H1 (cell line): ENCODE results near the gene PFKFB3. TPM values are rescaled to one million over a fixed set of nuclear protein-coding genes. Genes with fewer than 3 reads are reported as not detected.

Experiments
- CTCF ChIA-PET: fragments of 300-600 bp; sonication (Branson Sonifier 250); formaldehyde crosslinking; loops from one replicate; lab custom pipeline; 2021; ENCODE audit not compliant: partially characterized antibody; lab: Charles Lee
- POLR2A ChIA-PET: fragments of 300-600 bp; sonication (Branson Sonifier 250); formaldehyde crosslinking; loops from one replicate; lab custom pipeline; 2021; ENCODE audit warnings: inconsistent platforms; ENCODE audit not compliant: partially characterized antibody; lab: Charles Lee
- DNase-seq, 2 experiments: peaks; one replicate each; pipeline versions ENCODE4 v3.0.0 to v3.0.0-alpha.2; 2010 to 2022; ENCODE audit warnings: low spot score in 2 of 2, low read depth in 1 of 2, mixed read lengths in 1 of 2
- FAIRE-seq: peaks from 2 replicates; lab custom pipeline; 2011; peaks lifted over from hg19 to GRCh38; lab: Jason Lieb, UNC
- H2AFZ ChIP-seq: 2 replicates; pipeline ENCODE4 v1.8.1; 2012; ENCODE audit warnings: low read length, inconsistent platforms
- H2AK5ac ChIP-seq: 2 replicates; pipeline ENCODE4 v1.6.1; 2013; ENCODE audit warnings: low read depth, low read length
- H2BK120ac ChIP-seq: replicated peaks from 2 replicates; pipeline ENCODE3; 2013; ENCODE audit warnings: low read depth, low read length, inconsistent platforms
- H2BK12ac ChIP-seq: 2 replicates; pipeline ENCODE4 v1.6.1; 2013; ENCODE audit warnings: low read depth, low read length
- H2BK15ac ChIP-seq: 2 replicates; pipeline ENCODE4 v1.6.1; 2013; ENCODE audit warnings: low read length
- H2BK20ac ChIP-seq: 2 replicates; pipeline ENCODE4 v1.6.1; 2013; ENCODE audit warnings: low read length
- H2BK5ac ChIP-seq: 2 replicates; pipeline ENCODE4 v1.6.1; 2013; ENCODE audit warnings: low read depth, low read length
- H3K14ac ChIP-seq: 2 replicates; pipeline ENCODE4 v1.6.1; 2013; ENCODE audit warnings: inconsistent platforms; ENCODE audit not compliant: insufficient read length
- H3K18ac ChIP-seq: 2 replicates; pipeline ENCODE4 v1.6.1; 2013; ENCODE audit warnings: low read length; ENCODE audit errors: extremely low read depth
- H3K23ac ChIP-seq: 2 replicates; pipeline ENCODE4 v1.6.1; 2013; ENCODE audit warnings: inconsistent platforms; ENCODE audit not compliant: insufficient read length
- H3K23me2 ChIP-seq: 2 replicates; pipeline ENCODE4 v1.6.1; 2013; ENCODE audit warnings: low read depth, low read length
- H3K27ac ChIP-seq: 2 replicates; pipeline ENCODE4 v1.6.1; 2011; ENCODE audit warnings: low read depth, low read length, inconsistent platforms
- H3K27me3 ChIP-seq, 4 experiments: replicated peaks in 1 of 4; 1 replicate in 1 of 4; 2 replicates in 3 of 4; pipeline versions ENCODE4 v1.6.1 to v1.8.1; 2011 to 2013; ENCODE audit warnings: low read length in 3 of 4, mild to moderate bottlenecking in 3 of 4, inconsistent platforms in 2 of 4, mixed read lengths in 2 of 4, moderate library complexity in 1 of 4; ENCODE audit not compliant: control insufficient read depth in 3 of 4, insufficient read depth in 3 of 4; ENCODE audit errors: extremely low read depth in 1 of 4
- H3K36me3 ChIP-seq, 4 experiments: 2 replicates each; pipeline versions ENCODE4 v1.6.1 to v1.8.1; 2011 to 2013; ENCODE audit warnings: mild to moderate bottlenecking in 4 of 4, low read length in 3 of 4, moderate library complexity in 2 of 4, control low read depth in 1 of 4, inconsistent platforms in 1 of 4; ENCODE audit not compliant: insufficient read depth in 4 of 4, control insufficient read depth in 2 of 4
- H3K4ac ChIP-seq: replicated peaks from 2 replicates; pipeline ENCODE3; 2013; ENCODE audit warnings: low read length, low read depth, mixed read lengths, inconsistent platforms; ENCODE audit not compliant: insufficient read length
- H3K4me1 ChIP-seq, 4 experiments: replicated peaks in 1 of 4; 1 replicate in 1 of 4; 2 replicates in 3 of 4; pipeline versions ENCODE4 v1.6.1 to v1.8.1; 2011 to 2013; ENCODE audit warnings: low read length in 3 of 4, inconsistent platforms in 2 of 4, mixed read lengths in 1 of 4; ENCODE audit not compliant: insufficient read depth in 4 of 4, control insufficient read depth in 3 of 4
- H3K4me2 ChIP-seq, 2 experiments: 2 replicates each; pipeline versions ENCODE4 v1.6.1 to v1.8.1; 2011 to 2013; ENCODE audit warnings: low read depth in 2 of 2, low read length in 2 of 2, control low read depth in 1 of 2, inconsistent platforms in 1 of 2, mild to moderate bottlenecking in 1 of 2; ENCODE audit not compliant: insufficient read depth in 1 of 2
- H3K4me3 ChIP-seq, 4 experiments: fragments of 200-600, 300-600 bp in 1 of 4; sonication (generic), shearing (Covaris generic), sonication (Bioruptor Twin) in 1 of 4; 2 replicates each; pipeline versions ENCODE4 v1.5.1 to v1.8.1; 2011 to 2016; ENCODE audit warnings: low read length in 4 of 4, low read depth in 3 of 4, control low read depth in 2 of 4, inconsistent platforms in 2 of 4, mild to moderate bottlenecking in 2 of 4, mixed read lengths in 1 of 4, moderate library complexity in 1 of 4; ENCODE audit not compliant: insufficient read depth in 2 of 4; ENCODE audit errors: extremely low read depth in 1 of 4
- H3K56ac ChIP-seq: replicated peaks from 2 replicates; pipeline ENCODE3; 2013; ENCODE audit warnings: low read depth, mild to moderate bottlenecking, mixed read lengths, low read length, inconsistent platforms; ENCODE audit not compliant: insufficient read length
- H3K79me1 ChIP-seq: 2 replicates; pipeline ENCODE4 v1.6.1; 2013; ENCODE audit warnings: low read depth, low read length, control low read depth
- H3K79me2 ChIP-seq, 2 experiments: 2 replicates each; pipeline versions ENCODE4 v1.6.1 to v1.8.1; 2012 to 2013; ENCODE audit warnings: low read length in 2 of 2, mild to moderate bottlenecking in 2 of 2, inconsistent platforms in 1 of 2; ENCODE audit not compliant: insufficient read depth in 2 of 2, control insufficient read depth in 1 of 2
- H3K9ac ChIP-seq, 4 experiments: replicated peaks in 1 of 4; 1 replicate in 1 of 4; 2 replicates in 3 of 4; pipeline versions ENCODE4 v1.6.1 to v1.8.1; 2011 to 2013; ENCODE audit warnings: low read depth in 3 of 4, low read length in 3 of 4, control low read depth in 2 of 4, mild to moderate bottlenecking in 2 of 4, moderate library complexity in 2 of 4, inconsistent platforms in 1 of 4; ENCODE audit errors: extremely low read depth in 1 of 4
- H3K9me3 ChIP-seq, 2 experiments: 2 replicates each; pipeline versions ENCODE4 v1.6.1 to v1.8.1; 2012 to 2013; ENCODE audit warnings: mild to moderate bottlenecking in 2 of 2, moderate library complexity in 2 of 2, control low read depth in 1 of 2, inconsistent platforms in 1 of 2, low read depth in 1 of 2, low read length in 1 of 2, mixed read lengths in 1 of 2; ENCODE audit not compliant: insufficient read depth in 2 of 2
- H4K20me1 ChIP-seq, 2 experiments: replicated peaks in 1 of 2; 2 replicates each; pipeline versions ENCODE3 to v1.8.1; 2011 to 2013; ENCODE audit warnings: inconsistent platforms in 2 of 2, low read length in 2 of 2, mild to moderate bottlenecking in 1 of 2; ENCODE audit not compliant: insufficient read depth in 2 of 2, control insufficient read depth in 1 of 2
- H4K5ac ChIP-seq: 2 replicates; pipeline ENCODE4 v1.6.1; 2013; ENCODE audit warnings: low read length, low read depth, mixed read lengths, inconsistent platforms; ENCODE audit not compliant: insufficient read length
- H4K8ac ChIP-seq: 2 replicates; pipeline ENCODE4 v1.8.0; 2013; ENCODE audit warnings: mild to moderate bottlenecking, moderate library complexity, low read length, inconsistent platforms; ENCODE audit not compliant: insufficient read depth; ENCODE audit errors: extremely low read depth
- H4K91ac ChIP-seq: replicated peaks from 2 replicates; pipeline ENCODE3; 2013; ENCODE audit warnings: low read length, mixed read lengths, inconsistent platforms; ENCODE audit not compliant: insufficient read length
- ATF3 ChIP-seq: IDR thresholded peaks from 2 replicates; pipeline ENCODE4 v1.6.1; 2011; ENCODE audit warnings: low read depth, mild to moderate bottlenecking, low read length; ENCODE audit not compliant: insufficient read depth
- CBX8 ChIP-seq: fragments of 300-800, 300-1000 bp; sonication (generic); IDR thresholded peaks from 2 replicates; pipeline ENCODE4 v1.7.1; 2016; ENCODE audit warnings: low read depth, low read length, borderline replicate concordance
- EZH2 ChIP-seq: fragments of 200-600 bp; sonication (generic); IDR thresholded peaks from 2 replicates; pipeline ENCODE4 v1.7.1; 2012; ENCODE audit warnings: low read depth, mild to moderate bottlenecking, moderate library complexity, low read length, inconsistent platforms; ENCODE audit not compliant: severe bottlenecking
- GTF2F1 ChIP-seq: IDR thresholded peaks from 2 replicates; pipeline ENCODE4 v1.6.1; 2012; ENCODE audit warnings: low read depth, low read length, improper control_type of control experiment, borderline replicate concordance
- HDAC2 ChIP-seq, 2 experiments: fragments of 300-600 bp in 1 of 2; sonication (generic) in 1 of 2; IDR thresholded peaks; 2 replicates each; pipeline ENCODE4 v1.6.1; 2011 to 2012; ENCODE audit warnings: low read depth in 2 of 2, low read length in 2 of 2, mild to moderate bottlenecking in 2 of 2, moderate library complexity in 2 of 2, borderline replicate concordance in 1 of 2, inconsistent platforms in 1 of 2
- JUN ChIP-seq: IDR thresholded peaks from 2 replicates; pipeline ENCODE4 v1.6.1; 2011; ENCODE audit warnings: low read depth, mild to moderate bottlenecking, improper control_type of control experiment, low read length
- RFX5 ChIP-seq: IDR thresholded peaks from 2 replicates; pipeline ENCODE4 v1.6.1; 2011; ENCODE audit warnings: low read depth, low read length, improper control_type of control experiment, borderline replicate concordance
- SAP30 ChIP-seq: fragments of 300-600 bp; sonication (generic); IDR thresholded peaks from 2 replicates; pipeline ENCODE4 v1.7.1; 2012; ENCODE audit warnings: low read length, moderate library complexity, mild to moderate bottlenecking, inconsistent platforms; ENCODE audit not compliant: insufficient read depth, insufficient replicate concordance
- SIN3A ChIP-seq, 2 experiments: IDR thresholded peaks in 1 of 2; conservative IDR thresholded peaks in 1 of 2; 2 replicates each; pipeline ENCODE4 v1.6.1; 2011 to 2012; ENCODE audit warnings: low read length in 2 of 2, improper control_type of control experiment in 1 of 2, low read depth in 1 of 2, mild to moderate bottlenecking in 1 of 2
- USF2 ChIP-seq: IDR thresholded peaks from 2 replicates; pipeline ENCODE4 v1.6.1; 2011; ENCODE audit warnings: low read length, improper control_type of control experiment
- WGBS, 2 experiments: shearing (Covaris generic) in 1 of 2; methylation state at CpG; one replicate each; pipeline versions ENCODE4 v1.1.6 to v1.1.7; 2013 to 2015; ENCODE audit warnings: low lambda C conversion rate in 2 of 2, mixed read lengths in 2 of 2, inconsistent platforms in 1 of 2, low coverage in 1 of 2, missing lambda C conversion rate in 1 of 2; ENCODE audit not compliant: insufficient replicate concordance in 2 of 2, insufficient coverage in 1 of 2, insufficient read length in 1 of 2; ENCODE audit errors: extremely low coverage in 1 of 2, missing lambda C conversion rate in 1 of 2; 5-methylcytosine and 5-hydroxymethylcytosine counted together
- polyA plus RNA-seq, 7 experiments: library from polyadenylated mRNA; depleted of rRNA in 3 of 7; stranded (reverse) in 5 of 7; unstranded in 2 of 7; fragments of >200 nt in 5 of 7; fragments of 200-250 nt in 2 of 7; gene quantifications; 1 replicate in 5 of 7; 2 replicates in 1 of 7; 4 replicates in 1 of 7; pipeline versions ENCODE4 v1.2.1 to v1.2.3, GENCODE V29; 2011 to 2013; ENCODE audit warnings: missing spikeins in 2 of 7, mixed read lengths in 2 of 7
- total RNA-seq: library from RNA; stranded (reverse); fragmentation: NEBNext Ultra II Directional; extraction: Animal tissue kit (Norgen Biotek cat#: 25700); gene quantifications from 2 replicates; pipeline ENCODE4 v1.2.1, GENCODE V29; 2021

Gene PFKFB3
- total and polyA plus RNA-seq, 2 of the 8 experiments (the other 6 are each of a cell fraction or from before 2014, with no cell fraction given): 15.6 to 32.0 TPM

- H3K4me3 ChIP-seq: no peak overlapping the region
- H3K9me3 ChIP-seq: no peaks in the 10 kb centered on the region
- no peak overlapping the region for H4K8ac ChIP-seq
- H2BK20ac ChIP-seq: no peak overlapping the region
- no peak overlapping the region for H4K91ac ChIP-seq
- WGBS, 2 experiments: 94% methylated on average over 4 of the region's 4 CpGs; no CpG with 5 or more reads in 1 of the 2 experiments
- no peak overlapping the region for H2BK12ac ChIP-seq
- DNase-seq (no peak), FAIRE-seq (no peak)
- H3K79me2 ChIP-seq: no peaks in the 10 kb centered on the region; a peak in 1 of 4 replicates
- peaks cover 5% of the 10 kb centered on the region for H3K79me1 ChIP-seq
- H2BK15ac ChIP-seq: no peak overlapping the region
- no peak overlapping the region for H3K4ac ChIP-seq
- no peak overlapping the region for H4K5ac ChIP-seq
- no peaks in the 10 kb centered on the region; a peak in 1 of 8 replicates for H3K36me3 ChIP-seq
- ChIA-PET CTCF (no interaction called here), POLR2A (interaction anchor here (0.8 to 2.3 kb wide), 3 partner anchors 14 to 40 kb away, joined by 3 to 10 read pairs (median 3); partner anchors contain the start of gene PFKFB3)
- no peak overlapping the region for H3K23ac ChIP-seq
- no peak overlapping the region for H3K14ac ChIP-seq
- H3K18ac ChIP-seq: no peak overlapping the region
- no peak overlapping the region for H2BK5ac ChIP-seq
- H3K4me2 ChIP-seq: no peak overlapping the region
- peaks cover 0 to 6% (median 0%) of the 10 kb centered on the region in 4 experiments; a peak in 1 of 7 replicates for H3K4me1 ChIP-seq
- H3K27ac ChIP-seq: no peak overlapping the region
- no peaks in the 10 kb centered on the region for H3K27me3 ChIP-seq
- H3K23me2 ChIP-seq: no peaks in the 10 kb centered on the region
- no peak overlapping the region for H3K56ac ChIP-seq
- H2AFZ ChIP-seq: no peak overlapping the region
- no peak overlapping the region for H2AK5ac ChIP-seq
- H3K9ac ChIP-seq: no peak overlapping the region
- no peak overlapping the region for H2BK120ac ChIP-seq
- H4K20me1 ChIP-seq: peaks cover 0 to 10% of the 10 kb centered on the region in 2 experiments
- TF ChIP-seq JUN (no peak), CBX8 (no peak), ATF3 (no peak), EZH2 (no peak), SIN3A (conservative IDR thresholded peaks at IDR 0.05 in 1 of 2, IDR thresholded peaks at IDR 0.05 in 1 of 2; ENCODE audit: low read depth in 1 of 2, low read length in 2 of 2) (no peak), GTF2F1 (no peak), USF2 (no peak), SAP30 (no peak), RFX5 (no peak), HDAC2 (IDR thresholded peaks at IDR 0.05; ENCODE audit: borderline replicate concordance in 1 of 2, low read depth in 2 of 2, low read length in 2 of 2) (no peak)
These were observed 22.1 kb upstream of the PFKFB3 start for GRCh38 chr10:6180480-6181110.
